Upper lobe of left lung (tissue), 6 donors: ENCODE measurements around the gene RAB11B. TPM values are rescaled to one million over a fixed set of nuclear protein-coding genes. Genes with fewer than 3 reads are reported as not detected.
"Not testable (repeated sequence)": the region's sequence is repeated elsewhere in the genome, so short reads cannot be mapped to it uniquely, and the experiment has no call there.

Experiments used
- ATAC-seq, 2 donors: fragments of 200-7000 bp; cut with Tn5 transposase; one replicate each; pipeline ENCODE4 v1.9.1; 2022; ENCODE audit warnings: mild to moderate bottlenecking in 2 of 2, moderate library complexity in 2 of 2; ENCODE audit not compliant: low FRiP score in 2 of 2
- DNase-seq, 2 donors: peaks; one replicate each; pipeline ENCODE4 v3.0.0-alpha.2; 2019 to 2020
- H3K27ac ChIP-seq, 4 donors: fragments of 200-600 bp; sonication (generic); one replicate each; pipeline ENCODE4 v1.5.1; 2016 to 2019
- H3K27me3 ChIP-seq, 4 donors: fragments of 200-600 bp; sonication (generic); one replicate each; pipeline ENCODE4 v1.5.1; 2017 to 2019
- H3K36me3 ChIP-seq, 4 donors: fragments of 200-600 bp; sonication (generic); one replicate each; pipeline ENCODE4 v1.5.1; 2016 to 2019
- H3K4me1 ChIP-seq, 4 donors: fragments of 200-600 bp; sonication (generic); one replicate each; pipeline ENCODE4 v1.5.1; 2018 to 2019
- H3K4me3 ChIP-seq, 4 donors: fragments of 200-600 bp; sonication (generic); one replicate each; pipeline ENCODE4 v1.5.1; 2017 to 2019; ENCODE audit warnings: mild to moderate bottlenecking in 2 of 4, moderate library complexity in 1 of 4
- H3K9me3 ChIP-seq, 4 donors: fragments of 200-600 bp; sonication (generic); one replicate each; pipeline ENCODE4 v1.5.1; 2018 to 2019
- CTCF ChIP-seq, 6 experiments: fragments of 450-650 bp in 4 of 6; fragments of 200-600 bp in 2 of 6; sonication (generic) in 2 of 6; IDR thresholded peaks; one replicate each; pipeline ENCODE4 v1.5.1; 2016 to 2019; ENCODE audit warnings: antibody characterized with exemption in 6 of 6
- EP300 ChIP-seq, 4 donors: sonication (generic); formaldehyde crosslinking; IDR thresholded peaks; one replicate each; pipeline ENCODE4 v1.5.1; 2017; ENCODE audit warnings: antibody characterized with exemption in 4 of 4, control low read depth in 2 of 4
- POLR2A ChIP-seq, 4 donors: fragments of 450-650 bp; IDR thresholded peaks; one replicate each; pipeline ENCODE4 v1.5.1; 2016 to 2017; ENCODE audit warnings: antibody characterized with exemption in 4 of 4, mild to moderate bottlenecking in 2 of 4
- POLR2AphosphoS5 ChIP-seq, 2 donors: sonication (generic); formaldehyde crosslinking; IDR thresholded peaks; one replicate each; pipeline ENCODE4 v1.5.1; 2017; ENCODE audit warnings: antibody characterized with exemption in 2 of 2
- WGBS, 2 donors: methylation state at CpG; one replicate each; pipeline ENCODE4 v1.1.5; 2017 to 2018; 5-methylcytosine and 5-hydroxymethylcytosine counted together
- total RNA-seq, 6 donors: library from RNA; depleted of rRNA in 4 of 6; stranded (reverse); fragments of >200 nt in 4 of 6; gene quantifications; one replicate each; pipeline versions ENCODE4 v1.1.0 to v1.2.1, GENCODE V29; 2016 to 2021
- donor health status: DM: no; HTN: no; CAD: no; lungs with moderate emphysema.
- donor health status: DM: no; HTN: yes; CAD: no; lungs with severe emphysema.

Gene RAB11B
- total RNA-seq, 6 donors from 2014 or later: 55.0 to 158 (median 130) TPM

GRCh38 chr19:8441725-8442544, 51.8 kb downstream of the RAB11B start:
- TF ChIP-seq POLR2A (IDR thresholded peaks at IDR 0.05) (no peak), POLR2AphosphoS5 (IDR thresholded peaks at IDR 0.05) (no peak), CTCF (IDR thresholded peaks at IDR 0.05) (no peak), EP300 (IDR thresholded peaks at IDR 0.05) (no peak)
- ATAC-seq (no peak), DNase-seq (no peak)
- peaks cover 0 to 22% (median 18%) of the 10 kb centered on the region in 4 donors for H3K36me3 ChIP-seq
- no peaks in the 10 kb centered on the region for H3K9me3 ChIP-seq
- WGBS, 2 donors: 88 to 91% methylated on average over 5 to 6 of the region's 6 CpGs
- H3K4me1 ChIP-seq: peaks cover 10 to 24% (median 17%) of the 10 kb centered on the region in 4 donors
- H3K4me3 ChIP-seq: no peak overlapping the region
- no peaks in the 10 kb centered on the region for H3K27me3 ChIP-seq
- H3K27ac ChIP-seq: no peak overlapping the region

GRCh38 chr19:8444140-8444676, 54.0 kb downstream of the RAB11B start:
- H3K27ac ChIP-seq: peak overlapping the region; percentile 97 to 99 (median 98)
- H3K4me3 ChIP-seq: peak overlapping the region; percentile 4 to 93 (median 80)
- ATAC-seq, DNase-seq, H3K27me3 ChIP-seq, H3K9me3 ChIP-seq: not testable (repeated sequence)
- 33 to 34% methylated on average over 32 of the region's 32 CpGs for WGBS, 2 donors
- peaks cover 0 to 21% (median 6%) of the 10 kb centered on the region in 4 donors for H3K36me3 ChIP-seq
- peaks cover 33 to 46% (median 39%) of the 10 kb centered on the region in 4 donors for H3K4me1 ChIP-seq

GRCh38 chr19:8444677-8445487, 54.7 kb downstream of the RAB11B start, which contains the start of gene HNRNPM:
TSS of gene HNRNPM (plus strand) at chr19:8444975. CDS start at chr19:8444999, 24 bp downstream.
- Histone ChIP-seq H3K27me3 (no peaks in the 10 kb centered on the region), H3K36me3 (peaks cover 0 to 21% (median 5%) of the 10 kb centered on the region in 4 donors), H3K4me1 (peaks cover 36 to 50% (median 42%) of the 10 kb centered on the region in 4 donors), H3K27ac (peak within 1 kb of the TSS; percentile 97 to 99 (median 98)), H3K9me3 (no peaks in the 10 kb centered on the region), H3K4me3 (peak within 1 kb of the TSS; percentile 70 to 93 (median 80))
- TF ChIP-seq POLR2A (IDR thresholded peaks at IDR 0.05): peak in 3 of 4 donors; percentile 88 to 98 (median 97)
- peak in 2 of 6 experiments; percentile 16 to 24 for TF ChIP-seq CTCF (IDR thresholded peaks at IDR 0.05)
- peak; percentile 95 for TF ChIP-seq POLR2AphosphoS5 (IDR thresholded peaks at IDR 0.05)
- peak in 1 of 4 donors; percentile 24 for TF ChIP-seq EP300 (IDR thresholded peaks at IDR 0.05)
- DNase-seq (peak; percentile 100), ATAC-seq (peak; percentile 98 to 99)
- WGBS, 2 donors: 0 to 2% methylated on average over 30 to 36 of the region's 93 CpGs

- H3K9me3 ChIP-seq: no peaks in the 10 kb centered on the region
- ATAC-seq (peak; percentile 79), DNase-seq (peak; percentile 70 to 92)
- H3K27me3 ChIP-seq: no peaks in the 10 kb centered on the region
- peaks cover 0 to 21% (median 5%) of the 10 kb centered on the region in 4 donors for H3K36me3 ChIP-seq
- peak overlapping the region; percentile 97 to 99 (median 98) for H3K27ac ChIP-seq
- peaks cover 43 to 57% (median 48%) of the 10 kb centered on the region in 4 donors for H3K4me1 ChIP-seq
- H3K4me3 ChIP-seq: peak overlapping the region; percentile 70 to 93 (median 80)
- TF ChIP-seq POLR2AphosphoS5 (IDR thresholded peaks at IDR 0.05) (peak; percentile 19 to 42), EP300 (IDR thresholded peaks at IDR 0.05) (no peak)
- WGBS, 2 donors: 3% methylated on average over 6 to 39 of the region's 45 CpGs
Measured at GRCh38 chr19:8445488-8446001, 55.4 kb downstream of the RAB11B start.

GRCh38 chr19:8446061-8446709, 56.0 kb downstream of the RAB11B start:
- Histone ChIP-seq H3K4me1 (peaks cover 49 to 63% (median 55%) of the 10 kb centered on the region in 4 donors), H3K36me3 (peaks cover 0 to 21% (median 5%) of the 10 kb centered on the region in 4 donors), H3K27ac (peak overlapping the region; percentile 97 to 99 (median 98)), H3K4me3 (peak overlapping the region; percentile 70 to 93 (median 80)), H3K9me3 (no peaks in the 10 kb centered on the region), H3K27me3 (no peaks in the 10 kb centered on the region)
- ATAC-seq (no peak), DNase-seq (no peak)
- 22 to 27% methylated on average over 15 to 16 of the region's 16 CpGs for WGBS, 2 donors
- TF ChIP-seq CTCF (IDR thresholded peaks at IDR 0.05) (no peak), EP300 (IDR thresholded peaks at IDR 0.05) (no peak), POLR2A (IDR thresholded peaks at IDR 0.05) (no peak), POLR2AphosphoS5 (IDR thresholded peaks at IDR 0.05) (no peak)
